GM12874 (cell line): ENCODE data around the gene LGR4.

Source experiments
- CTCF ChIP-seq: IDR thresholded peaks from 2 replicates; pipeline ENCODE4 v1.5.1; 2011; ENCODE audit warnings: low read depth, mild to moderate bottlenecking, control low read depth, low read length, moderate library complexity; ENCODE audit not compliant: insufficient read depth

The LGR4 gene

GRCh38 chr11:27388869-27389268 is 83.7 kb downstream of the LGR4 start:
- no peak for TF ChIP-seq CTCF

- no peak for TF ChIP-seq CTCF
Observed at GRCh38 chr11:27388001-27388400, 84.6 kb downstream of the LGR4 start.

GRCh38 chr11:27387362-27387761 is 85.2 kb downstream of the LGR4 start:
- no peak for TF ChIP-seq CTCF

GRCh38 chr11:27386181-27386845 is 86.3 kb downstream of the LGR4 start:
- TF ChIP-seq CTCF, result no peak

- TF ChIP-seq CTCF, result no peak
Observed at GRCh38 chr11:27385245-27385644, 87.3 kb downstream of the LGR4 start.

- TF ChIP-seq CTCF, result no peak
Observed at GRCh38 chr11:27384227-27384626, 88.4 kb downstream of the LGR4 start.

GRCh38 chr11:27383645-27384044 is 88.9 kb downstream of the LGR4 start:
- TF ChIP-seq CTCF, result no peak
